ENCODE results near the gene SHROOM2.

The SHROOM2 gene

DNA sequence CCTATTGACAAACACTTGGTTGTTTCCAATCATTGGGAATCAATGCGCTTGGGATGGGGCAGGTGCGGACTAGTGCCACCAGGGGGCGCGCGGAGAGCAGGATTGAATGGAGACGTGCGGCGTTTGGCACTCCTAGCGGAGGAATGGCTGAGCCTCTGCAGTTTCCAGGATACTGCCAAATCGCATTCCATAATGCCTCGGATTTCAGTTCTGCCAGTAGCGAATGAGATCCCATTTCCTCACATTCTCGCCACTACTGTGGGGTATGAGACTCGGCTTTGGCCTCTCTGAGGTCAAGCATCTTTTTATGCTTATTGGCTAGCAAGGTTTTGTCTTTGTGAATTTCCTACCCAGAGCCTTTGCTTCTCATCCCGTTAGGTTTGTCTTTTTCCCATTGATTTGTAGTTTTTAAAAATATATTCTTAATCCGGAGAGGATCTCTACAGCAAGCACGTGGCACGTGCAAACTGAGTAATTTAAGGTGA lies 209.7 kb downstream of the SHROOM2 start:
- in situ Hi-C loops (cut with MboI; ENCODE audit: low sequenced_read_pairs): no loop called here

DNA sequence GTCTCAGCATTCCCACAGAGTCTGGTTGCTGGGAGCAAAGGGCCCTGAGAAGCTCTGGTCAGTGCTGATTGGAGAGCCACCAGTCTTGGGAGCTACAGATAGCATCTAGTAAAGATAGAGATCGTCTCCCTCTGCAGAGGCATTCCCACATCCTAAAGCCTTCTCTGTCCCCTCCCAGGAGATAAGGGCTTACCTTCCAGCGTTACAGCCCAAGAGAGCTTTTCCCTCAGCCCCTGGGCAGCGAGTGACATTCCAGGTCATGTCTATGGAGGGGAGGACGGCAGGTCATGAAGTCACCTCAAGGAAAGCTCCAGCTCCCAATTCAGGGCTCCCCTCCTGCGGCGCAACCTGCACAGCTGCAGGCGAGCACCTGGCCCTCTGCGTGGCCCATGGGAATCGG lies 210.8 kb downstream of the SHROOM2 start:
- in situ Hi-C loops (cut with MboI; ENCODE audit: low sequenced_read_pairs): no loop called here

DNA sequence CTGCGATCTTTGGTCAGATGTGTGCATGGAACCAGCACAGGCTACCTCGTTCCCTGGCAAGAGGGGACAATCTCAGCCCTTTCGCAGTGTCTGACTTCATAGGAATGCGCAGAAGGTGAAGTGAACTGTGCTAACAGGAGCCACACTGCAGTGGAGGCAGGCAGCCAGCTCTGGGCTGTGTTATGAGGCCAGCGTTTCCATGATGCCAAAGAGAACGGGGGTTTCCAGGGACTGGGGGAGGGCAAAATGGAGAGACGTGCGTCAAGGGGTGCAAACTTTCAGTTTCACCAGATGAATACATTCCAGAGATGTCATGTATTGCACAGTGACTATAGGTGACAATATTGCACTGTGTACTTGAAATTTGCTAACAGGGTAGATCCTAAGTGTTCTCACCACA lies 211.3 kb downstream of the SHROOM2 start:
- in situ Hi-C loops (cut with MboI; ENCODE audit: low sequenced_read_pairs): no loop called here

All from hTERT RPE-1 (cell line).